K562 (cell line): Measurements from ENCODE around the gene AGPAT2. TPM values are rescaled to one million over a fixed set of nuclear protein-coding genes. Genes with fewer than 3 reads are reported as not detected.
A peak's percentile ranks its signal among the peaks of the same experiment; 100 is the strongest.

Experiments used
- ATAC-seq: fragments of 200-7000 bp; cut with Tn5 transposase; 3 replicates; pipeline ENCODE4 v1.9.1; 2020; ENCODE audit warnings: moderate library complexity
- BruUV-seq: library from RNA; stranded (reverse); fragments of 400-500 nt; replicated peaks from 2 replicates; lab custom pipeline; 2021; lab: Mats Ljungman, UMichigan
- CTCF ChIA-PET: fragments of 300-600 bp; formaldehyde crosslinking; extraction: SDS; loops from one replicate; lab custom pipeline; 2021; ENCODE audit warnings: low intra/inter-chr PET ratio; lab: Yijun Ruan, JAX
- POLR2A ChIA-PET: fragments of 300-600, 350-650 bp; sonication (Branson Sonifier 250); formaldehyde crosslinking; extraction: SDS; loops from one replicate; lab custom pipeline; 2021; ENCODE audit warnings: antibody characterized with exemption, inconsistent platforms; lab: Yijun Ruan, JAX
- DNase-seq, 4 experiments: peaks; one replicate each; pipeline versions ENCODE4 v3.0.0 to v3.0.0-alpha.2; 2011 to 2018; ENCODE audit warnings: low spot score in 3 of 4, mixed read lengths in 3 of 4; ENCODE audit errors: extremely low read depth in 1 of 4
- FAIRE-seq: peaks from 2 replicates; lab custom pipeline; 2011; peaks lifted over from hg19 to GRCh38; lab: Jason Lieb, UNC
- H2AFZ ChIP-seq: 2 replicates; pipeline ENCODE4 v1.6.0; 2011; ENCODE audit warnings: low read depth, low read length, control low read depth, inconsistent platforms
- H3K27ac ChIP-seq: fragments of 200-600 bp; 3 replicates; pipeline ENCODE4 v1.8.0; 2011; ENCODE audit warnings: low read depth, mild to moderate bottlenecking, control low read depth, inconsistent platforms, low read length, moderate library complexity, mixed read lengths; ENCODE audit errors: extremely low read depth
- H3K27me3 ChIP-seq, 2 experiments: fragments of 300-600 bp in 1 of 2; 2 replicates in 1 of 2; 3 replicates in 1 of 2; pipeline versions ENCODE4 v1.6.0 to v1.8.0; 2011; ENCODE audit warnings: inconsistent platforms in 2 of 2, low read length in 2 of 2, mild to moderate bottlenecking in 1 of 2, mixed read lengths in 1 of 2, moderate library complexity in 1 of 2; ENCODE audit not compliant: control insufficient read depth in 2 of 2, insufficient read depth in 2 of 2
- H3K36me3 ChIP-seq: fragments of 300-600 bp; 3 replicates; pipeline ENCODE4 v1.8.0; 2011; ENCODE audit warnings: mild to moderate bottlenecking, low read length, inconsistent platforms; ENCODE audit not compliant: control insufficient read depth, insufficient read depth
- H3K4me1 ChIP-seq, 2 experiments: fragments of 200-600 bp in 1 of 2; replicated peaks in 1 of 2; 2 replicates in 1 of 2; 3 replicates in 1 of 2; pipeline versions ENCODE4 v1.5.1 to v1.8.0; 2011; ENCODE audit warnings: inconsistent platforms in 2 of 2, low read length in 2 of 2, mild to moderate bottlenecking in 1 of 2, mixed read lengths in 1 of 2, moderate library complexity in 1 of 2; ENCODE audit not compliant: control insufficient read depth in 2 of 2, insufficient read depth in 2 of 2
- H3K4me2 ChIP-seq: 2 replicates; pipeline ENCODE4 v1.6.1; 2011; ENCODE audit warnings: low read length, control low read depth, inconsistent platforms, mixed read lengths; ENCODE audit not compliant: insufficient read depth
- H3K4me3 ChIP-seq: fragments of 200-600 bp; sonication (generic), shearing (Covaris generic); 2 replicates; pipeline ENCODE4 v1.5.1; 2016; ENCODE audit warnings: control low read depth, inconsistent platforms
- H3K79me2 ChIP-seq: fragments of 200-600 bp; 3 replicates; pipeline ENCODE4 v1.8.0; 2011; ENCODE audit warnings: low read length, inconsistent platforms; ENCODE audit not compliant: control insufficient read depth, insufficient read depth
- H3K9ac ChIP-seq, 2 experiments: 2 replicates each; pipeline versions ENCODE4 v1.6.0 to v1.6.1; 2011; ENCODE audit warnings: low read depth in 2 of 2, low read length in 2 of 2, control low read depth in 1 of 2, inconsistent platforms in 1 of 2, mild to moderate bottlenecking in 1 of 2, mixed read lengths in 1 of 2; ENCODE audit not compliant: insufficient read depth in 1 of 2
- H3K9me1 ChIP-seq: one replicate; pipeline ENCODE4 v1.6.0; 2011; ENCODE audit warnings: inconsistent platforms, mild to moderate bottlenecking, low read length, moderate library complexity; ENCODE audit not compliant: control insufficient read depth, insufficient read depth
- H3K9me3 ChIP-seq: replicated peaks from 2 replicates; pipeline ENCODE4 v1.5.1; 2011; ENCODE audit warnings: low read depth, low read length, inconsistent platforms; ENCODE audit not compliant: control insufficient read depth, insufficient read depth
- H4K20me1 ChIP-seq: replicated peaks from 2 replicates; pipeline ENCODE4 v1.6.1; 2011; ENCODE audit warnings: low read length, inconsistent platforms, mixed read lengths; ENCODE audit not compliant: control insufficient read depth, insufficient read depth
- CTCF ChIP-seq, 3 experiments: IDR thresholded peaks in 2 of 3; conservative IDR thresholded peaks in 1 of 3; 2 replicates each; pipeline ENCODE4 v1.5.1; 2011 to 2012; ENCODE audit warnings: low read length in 3 of 3, mild to moderate bottlenecking in 3 of 3, control low read depth in 2 of 3, improper control_type of control experiment in 1 of 3, inconsistent platforms in 1 of 3, low read depth in 1 of 3, mixed read lengths in 1 of 3, moderate library complexity in 1 of 3; ENCODE audit not compliant: insufficient read depth in 2 of 3
- KDM4B ChIP-seq, 2 experiments: fragments of 450-650 bp in 1 of 2; sonication (generic) in 1 of 2; IDR thresholded peaks; 2 replicates each; pipeline ENCODE4 v1.6.1; 2016 to 2017; ENCODE audit warnings: borderline replicate concordance in 2 of 2, antibody characterized with exemption in 1 of 2, low read depth in 1 of 2, mild to moderate bottlenecking in 1 of 2
- REST ChIP-seq, 2 experiments: fragments of 450-650 bp; formaldehyde crosslinking in 1 of 2; IDR thresholded peaks; 2 replicates each; pipeline versions ENCODE4 v1.4.0 to v1.6.1; 2014 to 2020; ENCODE audit warnings: mild to moderate bottlenecking in 2 of 2, borderline replicate concordance in 1 of 2, low read depth in 1 of 2
- ZBTB11 ChIP-seq, 3 experiments: fragments of 200-800 bp in 1 of 3; fragments of 250-450 bp in 1 of 3; fragments of 450-650 bp in 1 of 3; sonication (Bioruptor Pico) in 1 of 3; sonication (Bioruptor generic) in 1 of 3; formaldehyde crosslinking in 1 of 3; IDR thresholded peaks; 2 replicates each; pipeline versions ENCODE4 v1.6.1 to v1.8.0; 2016 to 2022; ENCODE audit warnings: mild to moderate bottlenecking in 2 of 3, missing genetic modification characterization in 2 of 3, missing compliant biosample characterization in 1 of 3, moderate library complexity in 1 of 3
- WGBS: fragments of 100-300 bp; shearing (Covaris generic); methylation state at CpG from one replicate; pipeline ENCODE4 v1.1.6; 2016; ENCODE audit warnings: low coverage, mixed read lengths; ENCODE audit not compliant: insufficient coverage; ENCODE audit errors: missing lambda C conversion rate; 5-methylcytosine and 5-hydroxymethylcytosine counted together
- in situ Hi-C: fragments of 300-500 bp; cut with MboI; formaldehyde crosslinking; loops from 4 replicates; pipeline ENCODE4 v1.15.0; 2018; ENCODE audit warnings: inconsistent platforms, mixed read lengths
- intact Hi-C: fragments of 100-400 bp; cut with micrococcal nuclease; formaldehyde crosslinking; loops from 2 replicates; pipeline ENCODE4 v1.14.2; 2022
- polyA plus RNA-seq, 8 experiments: library from polyadenylated mRNA; depleted of rRNA in 4 of 8; stranded (reverse) in 5 of 8; unstranded in 3 of 8; fragments of >200 nt; fragmentation: Nextera tagmentation in 2 of 8; fragmentation: Illumina TruSeq in 1 of 8; extraction: Ambion mirVana in 2 of 8; extraction: Trizol in 1 of 8; gene quantifications; 2 replicates each; pipeline versions ENCODE4 v1.2.1 to v1.2.3, GENCODE V29; 2011 to 2014; ENCODE audit warnings: inconsistent platforms in 1 of 8, missing spikeins in 1 of 8
- total RNA-seq, 7 experiments: library from RNA; depleted of rRNA in 6 of 7; stranded (reverse); fragments of >200 nt in 6 of 7; fragmentation: Illumina TruSeq in 2 of 7; extraction: Trizol in 2 of 7; gene quantifications; 2 replicates each; pipeline versions ENCODE4 v1.2.1 to v1.2.3, GENCODE V29; 2011 to 2021; ENCODE audit warnings: low replicate concordance in 1 of 7

AGPAT2 gene
- total and polyA plus RNA-seq, 9 of the 15 experiments (the other 6 are each of a cell fraction or from before 2014, with no cell fraction given): 0.13 to 54.5 (median 23.9) TPM

GRCh38 chr9:136630662-136630992, 56.6 kb downstream of the AGPAT2 start:
- Histone ChIP-seq H4K20me1 (peaks cover 8% of the 10 kb centered on the region; the same call in 1 of the 2 replicates), H3K79me2 (no peaks in the 10 kb centered on the region), H3K27me3 (peaks cover 0 to 12% of the 10 kb centered on the region in 2 experiments; a peak in 3 of 5 replicates), H3K4me2 (0 out of 2 replicates have a peak overlapping the region, but pooled peaks have one; percentile 25), H3K4me3 (no peak overlapping the region), H2AFZ (no peak overlapping the region), H3K9me1 (no peaks in the 10 kb centered on the region), H3K9ac (no peak overlapping the region), H3K36me3 (no peaks in the 10 kb centered on the region), H3K4me1 (peaks cover 0 to 55% of the 10 kb centered on the region in 2 experiments; a peak in 4 of 5 replicates), H3K27ac (no peak overlapping the region), H3K9me3 (peaks cover 4% of the 10 kb centered on the region)
- 39% methylated on average over 11 of the region's 12 CpGs for WGBS
- ChIA-PET POLR2A (no interaction called here), CTCF (interaction anchor here (0.8 to 3.8 kb wide), 3 partner anchors 139 to 318 kb away, joined by 3 to 154 read pairs (median 12); no protein-coding TSS in a partner anchor)
- in situ Hi-C loops (loop anchor here (25.0 kb wide), 1 partner anchor 293 kb away; the partner anchor contains the start of gene GPSM1), intact Hi-C loops (loop anchor here (2.0 kb wide), 1 partner anchor 14 kb away; no protein-coding TSS in a partner anchor)
- DNase-seq (no peak), ATAC-seq (no peak), FAIRE-seq (no peak)
- no TSS peak for BruUV-seq
- TF ChIP-seq ZBTB11 (CRISPR knock-in tag; IDR thresholded peaks at IDR 0.05) (no peak), KDM4B (IDR thresholded peaks at IDR 0.05; ENCODE audit: borderline replicate concordance in 2 of 2, low read depth in 1 of 2) (peak in 1 of 2 experiments; percentile 62; a peak in 1 of 4 replicates), REST (IDR thresholded peaks at IDR 0.05; ENCODE audit: borderline replicate concordance) (no peak), REST (CRISPR knock-in tag; IDR thresholded peaks at IDR 0.05; ENCODE audit: low read depth) (no peak), CTCF (IDR thresholded peaks at IDR 0.05 in 2 of 3, conservative IDR thresholded peaks at IDR 0.05 in 1 of 3; ENCODE audit: insufficient read depth in 2 of 3, low read depth in 1 of 3, low read length in 3 of 3) (no peak)
